H1 (cell line): Measurements from ENCODE around the gene NPS. TPM values are rescaled to one million over a fixed set of nuclear protein-coding genes. Genes with fewer than 3 reads are reported as not detected.

Source experiments
- MAFK ChIP-seq: IDR thresholded peaks from 2 replicates; pipeline ENCODE4 v1.6.1; 2012; ENCODE audit warnings: low read depth, mild to moderate bottlenecking, improper control_type of control experiment, low read length
- ZNF274 ChIP-seq: IDR thresholded peaks from 2 replicates; pipeline ENCODE4 v1.7.0; 2012; ENCODE audit warnings: low read length, borderline replicate concordance; ENCODE audit errors: extremely low read depth
- polyA plus RNA-seq, 7 experiments: library from polyadenylated mRNA; depleted of rRNA in 3 of 7; stranded (reverse) in 5 of 7; unstranded in 2 of 7; fragments of >200 nt in 5 of 7; fragments of 200-250 nt in 2 of 7; gene quantifications; 1 replicate in 5 of 7; 2 replicates in 1 of 7; 4 replicates in 1 of 7; pipeline versions ENCODE4 v1.2.1 to v1.2.3, GENCODE V29; 2011 to 2013; ENCODE audit warnings: missing spikeins in 2 of 7, mixed read lengths in 2 of 7
- total RNA-seq: library from RNA; stranded (reverse); fragmentation: NEBNext Ultra II Directional; extraction: Animal tissue kit (Norgen Biotek cat#: 25700); gene quantifications from 2 replicates; pipeline ENCODE4 v1.2.1, GENCODE V29; 2021

The NPS gene
- total and polyA plus RNA-seq, 2 of the 8 experiments (the other 6 are each of a cell fraction or from before 2014, with no cell fraction given), result not detected

- TF ChIP-seq ZNF274, result no peak
- TF ChIP-seq MAFK, result no peak
Observed at GRCh38 chr10:127570036-127570435, 20.9 kb downstream of the NPS start (continued).
